PC-3 (cell line): ENCODE results near the gene EXOSC6. TPM values are rescaled to one million over a fixed set of nuclear protein-coding genes. Genes with fewer than 3 reads are reported as not detected.
"Not testable (repeated sequence)": the region's sequence is repeated elsewhere in the genome, so short reads cannot be mapped to it uniquely, and the experiment has no call there.

Experiments
- ATAC-seq: fragments of 200-7000 bp; cut with Tn5 transposase; 2 replicates; pipeline ENCODE4 v1.9.1; 2020; ENCODE audit warnings: mild to moderate bottlenecking, moderate library complexity
- BruUV-seq: library from RNA; stranded (reverse); fragments of 400-500 nt; replicated peaks from 2 replicates; lab custom pipeline; 2021; lab: Mats Ljungman, UMichigan
- CTCF ChIA-PET: fragments of 300-600 bp; sonication (Branson Sonifier 250); formaldehyde crosslinking; loops from one replicate; lab custom pipeline; 2022; ENCODE audit warnings: antibody characterized with exemption; lab: Charles Lee
- POLR2A ChIA-PET: fragments of 300-600 bp; sonication (Branson Sonifier 250); formaldehyde crosslinking; loops from one replicate; lab custom pipeline; 2022; ENCODE audit warnings: antibody characterized with exemption; ENCODE audit not compliant: unreplicated experiment; lab: Charles Lee
- DNase-seq: peaks from one replicate; pipeline ENCODE4 v3.0.0-alpha.2; 2015
- H2AFZ ChIP-seq: fragments of 300-600 bp; sonication (generic); 2 replicates; pipeline ENCODE4 v1.6.0; 2016; ENCODE audit warnings: antibody characterized with exemption, low read length
- H3F3A ChIP-seq: fragments of 300-600 bp; sonication (generic); one replicate; pipeline ENCODE4 v1.6.0; 2017; ENCODE audit warnings: antibody characterized with exemption, low read length, control low read depth, mild to moderate bottlenecking; ENCODE audit not compliant: unreplicated experiment
- H3K27ac ChIP-seq: fragments of 300-600 bp; sonication (generic); 2 replicates; pipeline ENCODE4 v1.5.1; 2016; ENCODE audit warnings: mild to moderate bottlenecking, low read length
- H3K27me3 ChIP-seq: fragments of 300-600 bp; sonication (generic); 2 replicates; pipeline ENCODE4 v1.6.1; 2016; ENCODE audit warnings: low read length, mixed read lengths
- H3K36me3 ChIP-seq: fragments of 300-600 bp; sonication (generic); 2 replicates; pipeline ENCODE4 v1.6.1; 2016; ENCODE audit warnings: low read depth, mixed run types, low read length, mixed read lengths
- H3K4me1 ChIP-seq: fragments of 300-600 bp; sonication (generic); 2 replicates; pipeline ENCODE4 v1.5.1; 2016; ENCODE audit warnings: low read length; ENCODE audit not compliant: insufficient read depth
- H3K4me2 ChIP-seq: fragments of 300-600 bp; sonication (generic); 2 replicates; pipeline ENCODE4 v1.6.0; 2016; ENCODE audit warnings: low read length
- H3K4me3 ChIP-seq: fragments of 300-600 bp; sonication (generic); 2 replicates; pipeline ENCODE4 v1.5.1; 2016; ENCODE audit warnings: mild to moderate bottlenecking, low read length, mixed read lengths
- H3K79me2 ChIP-seq: fragments of 300-600 bp; sonication (generic); 2 replicates; pipeline ENCODE4 v1.6.1; 2017; ENCODE audit warnings: low read length, mixed read lengths
- H3K9ac ChIP-seq: fragments of 300-600 bp; sonication (generic); 2 replicates; pipeline ENCODE4 v1.6.0; 2016; ENCODE audit warnings: mild to moderate bottlenecking, low read length
- H3K9me2 ChIP-seq: fragments of 300-600 bp; sonication (generic); replicated peaks from 2 replicates; pipeline ENCODE4 v1.6.1; 2016; ENCODE audit warnings: mixed run types, low read length, mixed read lengths
- H3K9me3 ChIP-seq: fragments of 300-600 bp; sonication (generic); 2 replicates; pipeline ENCODE4 v1.6.1; 2016; ENCODE audit warnings: low read length, mixed read lengths
- H4K20me1 ChIP-seq: fragments of 300-600 bp; sonication (generic); 2 replicates; pipeline ENCODE4 v1.6.1; 2016; ENCODE audit warnings: low read length, mixed read lengths
- EZH2 ChIP-seq: fragments of 300-600 bp; sonication (generic); IDR thresholded peaks from one replicate; pipeline ENCODE4 v1.6.1; 2017; ENCODE audit warnings: antibody characterized with exemption, mild to moderate bottlenecking, low read length; ENCODE audit not compliant: unreplicated experiment
- EZH2phosphoT487 ChIP-seq: fragments of 300-600 bp; sonication (generic); IDR thresholded peaks from 2 replicates; pipeline ENCODE4 v1.6.1; 2018; ENCODE audit warnings: mild to moderate bottlenecking, antibody characterized with exemption, low read length, borderline replicate concordance
- intact Hi-C: fragments of 100-400 bp; cut with micrococcal nuclease; formaldehyde crosslinking; loops from 2 replicates; pipeline ENCODE4 v1.9.0; 2023
- total RNA-seq: library from RNA; depleted of rRNA; stranded (reverse); fragments of >200 nt; gene quantifications from 2 replicates; pipeline ENCODE4 v1.2.3, GENCODE V29; 2014
- TF ChIP-seq, protein P1 (sequence below): fragments of 300-600 bp; sonication (generic); conservative IDR thresholded peaks from 2 replicates; pipeline ENCODE4 v1.5.1; 2017; ENCODE audit warnings: antibody characterized with exemption, low read depth, mild to moderate bottlenecking, low read length

Gene EXOSC6
- total RNA-seq, 1 experiment from 2014 or later = 21.4 TPM

DNA sequence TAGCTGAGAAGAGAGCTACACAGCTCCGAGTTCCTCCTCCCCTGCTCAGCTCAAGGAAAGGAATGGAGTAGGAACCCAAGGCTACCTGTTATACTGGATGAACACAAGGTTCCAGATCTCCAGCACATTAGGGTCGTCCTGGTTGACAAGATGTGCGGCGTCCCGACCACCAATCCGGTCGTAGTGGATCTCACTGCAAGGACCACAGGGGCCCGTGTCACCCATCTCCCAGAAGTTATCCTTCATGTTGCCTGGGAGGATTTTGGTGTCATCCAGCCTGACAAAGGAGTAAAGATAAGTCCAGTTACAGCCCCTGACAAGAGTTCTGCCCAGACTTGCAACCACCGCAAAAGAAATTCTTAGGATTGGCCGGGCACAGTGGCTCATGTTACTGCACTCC lies 20.0 kb upstream of the EXOSC6 start:
- ATAC-seq = no peak
- H3K79me2 ChIP-seq = no peaks in the 10 kb centered on the region
- no peak overlapping the region for H3K4me2 ChIP-seq
- H2AFZ ChIP-seq = no peak overlapping the region
- no peaks in the 10 kb centered on the region for H4K20me1 ChIP-seq
- H3K27me3 ChIP-seq = no peaks in the 10 kb centered on the region
- CTCF ChIA-PET = no interaction called here
- POLR2A ChIA-PET = no interaction called here
- H3K4me1 ChIP-seq = no peaks in the 10 kb centered on the region
- no TSS peak for BruUV-seq
- no peaks in the 10 kb centered on the region for H3F3A ChIP-seq
- H3K27ac ChIP-seq = no peak overlapping the region
- no peak for DNase-seq
- no peak overlapping the region for H3K4me3 ChIP-seq
- no peaks in the 10 kb centered on the region for H3K9me2 ChIP-seq
- TF ChIP-seq, protein P1, sequence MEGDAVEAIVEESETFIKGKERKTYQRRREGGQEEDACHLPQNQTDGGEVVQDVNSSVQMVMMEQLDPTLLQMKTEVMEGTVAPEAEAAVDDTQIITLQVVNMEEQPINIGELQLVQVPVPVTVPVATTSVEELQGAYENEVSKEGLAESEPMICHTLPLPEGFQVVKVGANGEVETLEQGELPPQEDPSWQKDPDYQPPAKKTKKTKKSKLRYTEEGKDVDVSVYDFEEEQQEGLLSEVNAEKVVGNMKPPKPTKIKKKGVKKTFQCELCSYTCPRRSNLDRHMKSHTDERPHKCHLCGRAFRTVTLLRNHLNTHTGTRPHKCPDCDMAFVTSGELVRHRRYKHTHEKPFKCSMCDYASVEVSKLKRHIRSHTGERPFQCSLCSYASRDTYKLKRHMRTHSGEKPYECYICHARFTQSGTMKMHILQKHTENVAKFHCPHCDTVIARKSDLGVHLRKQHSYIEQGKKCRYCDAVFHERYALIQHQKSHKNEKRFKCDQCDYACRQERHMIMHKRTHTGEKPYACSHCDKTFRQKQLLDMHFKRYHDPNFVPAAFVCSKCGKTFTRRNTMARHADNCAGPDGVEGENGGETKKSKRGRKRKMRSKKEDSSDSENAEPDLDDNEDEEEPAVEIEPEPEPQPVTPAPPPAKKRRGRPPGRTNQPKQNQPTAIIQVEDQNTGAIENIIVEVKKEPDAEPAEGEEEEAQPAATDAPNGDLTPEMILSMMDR = no peak
- TF ChIP-seq EZH2phosphoT487 = no peak
- no peak for TF ChIP-seq EZH2
- H3K36me3 ChIP-seq = peaks cover 33% of the 10 kb centered on the region
- intact Hi-C loops = no loop called here
- H3K9me3 ChIP-seq = no peaks in the 10 kb centered on the region
- H3K9ac ChIP-seq = no peak overlapping the region

DNA sequence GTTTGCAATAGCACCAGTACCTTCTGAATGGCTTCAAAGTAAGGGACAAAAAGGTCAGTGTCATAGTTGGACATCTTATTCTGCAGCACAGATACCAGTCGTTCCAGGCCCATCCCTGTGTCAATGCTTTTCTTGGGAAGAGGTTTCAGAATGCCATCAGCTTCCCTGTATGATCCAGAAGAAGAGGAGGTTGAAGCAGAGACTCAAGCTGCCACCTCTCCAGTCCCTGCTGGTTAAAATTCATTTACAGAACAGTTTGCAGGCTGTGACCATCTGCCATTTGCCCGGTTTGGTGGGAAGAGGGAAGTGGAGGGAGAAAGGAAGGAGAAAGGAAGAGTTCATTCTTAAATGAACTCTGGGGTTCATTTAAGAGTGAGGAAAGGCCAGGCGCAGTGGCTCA lies 18.4 kb upstream of the EXOSC6 start:
- CTCF ChIA-PET = no interaction called here
- TF ChIP-seq EZH2phosphoT487 (no peak), EZH2 (no peak)
- TF ChIP-seq, protein P1 = no peak
- no peak overlapping the region for H3K9ac ChIP-seq
- H3K4me3 ChIP-seq = no peak overlapping the region
- no peaks in the 10 kb centered on the region for H3K9me3 ChIP-seq
- no peaks in the 10 kb centered on the region for H3K4me1 ChIP-seq
- DNase-seq = no peak
- H3F3A ChIP-seq = no peaks in the 10 kb centered on the region
- no peak overlapping the region for H2AFZ ChIP-seq
- no peaks in the 10 kb centered on the region for H3K9me2 ChIP-seq
- POLR2A ChIA-PET = no interaction called here
- H3K27me3 ChIP-seq = no peaks in the 10 kb centered on the region
- no peak overlapping the region for H3K27ac ChIP-seq
- BruUV-seq = no TSS peak
- no peak for ATAC-seq
- intact Hi-C loops = no loop called here
- peaks cover 33% of the 10 kb centered on the region for H3K36me3 ChIP-seq
- H3K4me2 ChIP-seq = no peak overlapping the region
- H3K79me2 ChIP-seq = no peaks in the 10 kb centered on the region
- no peaks in the 10 kb centered on the region for H4K20me1 ChIP-seq

DNA sequence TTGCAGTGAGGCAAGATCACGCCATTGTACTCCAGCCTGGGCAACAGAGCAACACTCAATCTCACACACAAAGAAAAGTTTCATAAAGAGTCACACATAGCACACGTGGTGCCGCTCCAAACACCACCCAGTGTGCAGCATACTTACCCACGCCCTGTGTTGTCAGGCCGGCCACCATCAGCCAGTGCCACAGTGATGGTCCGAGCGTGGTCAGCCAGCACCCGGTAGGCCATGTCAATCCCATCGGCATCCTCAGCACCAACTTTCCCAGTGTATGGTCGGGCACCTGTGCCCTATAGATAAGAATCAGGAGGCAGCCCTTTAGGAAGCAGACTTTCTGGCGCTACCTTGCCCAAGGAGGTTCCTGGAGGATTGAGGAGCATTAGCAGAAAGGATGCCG lies 17.7 kb upstream of the EXOSC6 start:
- H3K36me3 ChIP-seq = peaks cover 40% of the 10 kb centered on the region
- H3K79me2 ChIP-seq = no peaks in the 10 kb centered on the region
- H3F3A ChIP-seq = no peaks in the 10 kb centered on the region
- H3K4me1 ChIP-seq = no peaks in the 10 kb centered on the region
- TF ChIP-seq, protein P1 = no peak
- TF ChIP-seq EZH2 (no peak), EZH2phosphoT487 (no peak)
- no peak overlapping the region for H3K4me2 ChIP-seq
- no peaks in the 10 kb centered on the region for H4K20me1 ChIP-seq
- H3K27ac ChIP-seq = no peak overlapping the region
- ATAC-seq = no peak
- H3K9me3 ChIP-seq = no peaks in the 10 kb centered on the region
- CTCF ChIA-PET = no interaction called here
- POLR2A ChIA-PET = no interaction called here
- no peaks in the 10 kb centered on the region for H3K27me3 ChIP-seq
- H3K9ac ChIP-seq = no peak overlapping the region
- no TSS peak for BruUV-seq
- no peaks in the 10 kb centered on the region for H3K9me2 ChIP-seq
- intact Hi-C loops = no loop called here
- no peak for DNase-seq
- no peak overlapping the region for H3K4me3 ChIP-seq
- no peak overlapping the region for H2AFZ ChIP-seq

DNA sequence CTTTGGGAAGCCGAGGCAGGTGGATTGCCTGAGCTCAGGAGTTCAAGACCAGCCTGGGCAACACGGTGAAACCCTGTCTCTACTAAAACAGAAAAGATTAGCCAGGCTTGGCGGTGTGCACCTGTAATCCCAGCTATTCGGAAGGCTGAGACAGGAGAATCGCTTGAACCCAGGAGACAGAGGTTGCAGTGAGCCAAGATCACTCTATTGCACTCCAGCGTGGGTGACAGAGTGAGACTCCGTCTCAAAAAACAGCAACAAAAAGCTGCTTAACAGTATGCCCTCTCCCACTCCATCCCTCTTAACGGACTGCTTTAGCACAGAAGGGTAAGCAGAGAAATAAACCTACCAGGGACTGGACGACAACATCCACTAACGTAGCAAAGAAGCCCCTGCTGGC lies 16.2 kb upstream of the EXOSC6 start:
- H3K9me2 ChIP-seq, H3K4me1 ChIP-seq, H3F3A ChIP-seq, H3K79me2 ChIP-seq, intact Hi-C loops, H3K27ac ChIP-seq, ATAC-seq, H3K4me2 ChIP-seq, H3K27me3 ChIP-seq, H4K20me1 ChIP-seq, H2AFZ ChIP-seq, DNase-seq, H3K4me3 ChIP-seq, H3K9me3 ChIP-seq, BruUV-seq, H3K9ac ChIP-seq: not testable (repeated sequence)
- CTCF ChIA-PET = interaction anchor here (0.6 to 1.0 kb wide), 2 partner anchors 13 to 1469 kb away, joined by 5 to 16 read pairs; no protein-coding TSS in a partner anchor
- H3K36me3 ChIP-seq = peaks cover 42% of the 10 kb centered on the region
- POLR2A ChIA-PET = interaction anchor here (0.6 to 1.0 kb wide), 2 partner anchors 20 to 31 kb away, joined by 3 to 4 read pairs; partner anchors contain the start of gene DDX19B
